ENCODE data around the gene MEI4. TPM values are rescaled to one million over a fixed set of nuclear protein-coding genes. Genes with fewer than 3 reads are reported as not detected.

Gene MEI4
- total RNA-seq, 4 donors from 2014 or later: 0.09 TPM; not detected in 3

GRCh38 chr6:77926198-77926751, 273.4 kb downstream of the MEI4 start:
- no peak for DNase-seq (ENCODE audit: low spot score)
- no peak for ATAC-seq (ENCODE audit: low FRiP score)
- no peak for TF ChIP-seq CTCF (IDR thresholded peaks at IDR 0.05)

GRCh38 chr6:77930382-77930781, 277.5 kb downstream of the MEI4 start:
- no peak for DNase-seq (ENCODE audit: low spot score)
- TF ChIP-seq CTCF (IDR thresholded peaks at IDR 0.05): no peak
- ATAC-seq (ENCODE audit: low FRiP score): no peak

GRCh38 chr6:77930952-77931351, 278.1 kb downstream of the MEI4 start:
- no peak for DNase-seq (ENCODE audit: low spot score)
- TF ChIP-seq CTCF (IDR thresholded peaks at IDR 0.05): no peak
- ATAC-seq (ENCODE audit: low FRiP score): no peak

GRCh38 chr6:77962070-77962469, 309.2 kb downstream of the MEI4 start:
- DNase-seq (ENCODE audit: low spot score): no peak
- no peak for TF ChIP-seq CTCF (IDR thresholded peaks at IDR 0.05)
- no peak for ATAC-seq (ENCODE audit: low FRiP score)

- no peak for DNase-seq (ENCODE audit: low spot score)
- ATAC-seq (ENCODE audit: low FRiP score): no peak
- TF ChIP-seq CTCF (IDR thresholded peaks at IDR 0.05): no peak
These were observed 312.6 kb downstream of the MEI4 start for GRCh38 chr6:77965449-77965848.

- no peak for ATAC-seq (ENCODE audit: low FRiP score)
- no peak for TF ChIP-seq CTCF (IDR thresholded peaks at IDR 0.05)
- DNase-seq (ENCODE audit: low spot score): no peak
These were observed 319.5 kb downstream of the MEI4 start for GRCh38 chr6:77972334-77972733.

Other genes with a start within 250 kb of the MEI4 start
- not detected for gene HTR1B, start 189.5 kb upstream of the MEI4 start, total RNA-seq